ENCODE data around the gene PLSCR4.
A peak's percentile ranks its signal among the peaks of the same experiment; 100 is the strongest.
"Not testable (repeated sequence)": the region's sequence is repeated elsewhere in the genome, so short reads cannot be mapped to it uniquely, and the experiment has no call there.

PLSCR4 gene, protein sequence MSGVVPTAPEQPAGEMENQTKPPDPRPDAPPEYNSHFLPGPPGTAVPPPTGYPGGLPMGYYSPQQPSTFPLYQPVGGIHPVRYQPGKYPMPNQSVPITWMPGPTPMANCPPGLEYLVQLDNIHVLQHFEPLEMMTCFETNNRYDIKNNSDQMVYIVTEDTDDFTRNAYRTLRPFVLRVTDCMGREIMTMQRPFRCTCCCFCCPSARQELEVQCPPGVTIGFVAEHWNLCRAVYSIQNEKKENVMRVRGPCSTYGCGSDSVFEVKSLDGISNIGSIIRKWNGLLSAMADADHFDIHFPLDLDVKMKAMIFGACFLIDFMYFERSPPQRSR

DNA sequence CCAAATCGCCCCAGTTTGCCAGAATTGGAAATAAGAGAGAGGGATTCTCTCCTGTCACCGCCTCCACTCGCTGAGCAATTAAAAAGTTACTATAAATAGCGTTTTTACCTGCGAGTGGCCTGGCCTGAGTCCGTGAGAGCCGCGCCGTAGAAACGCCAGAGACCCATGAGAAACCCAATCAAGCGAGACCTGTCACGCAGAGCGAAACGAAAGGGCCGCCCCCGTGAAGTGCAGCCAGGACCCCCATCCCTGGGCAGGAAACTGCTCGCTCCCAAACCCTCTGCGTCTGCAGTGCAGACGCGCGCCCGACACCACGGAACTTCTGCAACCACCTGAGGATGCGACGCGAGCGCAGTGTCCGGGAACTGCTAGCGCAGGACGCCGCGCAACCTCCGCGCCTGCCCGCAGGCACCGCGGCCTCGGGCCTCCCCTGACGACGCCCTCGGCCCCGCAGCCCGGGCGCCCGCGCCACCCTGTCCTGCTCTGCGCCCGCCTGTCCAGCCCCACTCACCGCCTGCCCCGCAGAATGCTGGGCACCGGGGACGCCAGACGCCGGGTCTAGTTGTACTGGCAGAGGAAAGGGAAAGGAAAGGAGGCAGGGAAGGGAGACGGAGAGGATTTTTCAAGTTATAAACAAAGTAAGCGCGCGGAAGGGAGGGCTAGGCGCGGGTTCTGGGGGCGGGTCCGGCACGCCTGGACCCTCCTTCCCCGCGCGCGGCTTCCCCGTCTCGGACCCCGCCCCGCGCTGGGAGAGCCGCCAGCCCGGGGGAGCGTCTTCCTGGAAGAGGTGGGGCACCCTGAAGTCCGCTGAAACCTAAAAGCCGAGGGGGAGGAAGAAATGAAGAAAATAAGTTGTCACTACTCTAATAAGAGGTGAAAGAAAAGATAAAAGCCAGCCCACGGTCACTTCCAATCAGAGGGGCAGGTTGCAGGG, at the start of gene PLSCR4:
Gene PLSCR4, minus strand, starts transcription at position 657 of the 934 bp plus-strand sequence. CDS start 29,034 bp downstream, outside the sequence.
- peak; percentile 51 for DNase-seq

- DNase-seq, result not testable (repeated sequence)
Observed at GRCh38 chr3:146293401-146293800, 42.5 kb upstream of the PLSCR4 start.

DNA sequence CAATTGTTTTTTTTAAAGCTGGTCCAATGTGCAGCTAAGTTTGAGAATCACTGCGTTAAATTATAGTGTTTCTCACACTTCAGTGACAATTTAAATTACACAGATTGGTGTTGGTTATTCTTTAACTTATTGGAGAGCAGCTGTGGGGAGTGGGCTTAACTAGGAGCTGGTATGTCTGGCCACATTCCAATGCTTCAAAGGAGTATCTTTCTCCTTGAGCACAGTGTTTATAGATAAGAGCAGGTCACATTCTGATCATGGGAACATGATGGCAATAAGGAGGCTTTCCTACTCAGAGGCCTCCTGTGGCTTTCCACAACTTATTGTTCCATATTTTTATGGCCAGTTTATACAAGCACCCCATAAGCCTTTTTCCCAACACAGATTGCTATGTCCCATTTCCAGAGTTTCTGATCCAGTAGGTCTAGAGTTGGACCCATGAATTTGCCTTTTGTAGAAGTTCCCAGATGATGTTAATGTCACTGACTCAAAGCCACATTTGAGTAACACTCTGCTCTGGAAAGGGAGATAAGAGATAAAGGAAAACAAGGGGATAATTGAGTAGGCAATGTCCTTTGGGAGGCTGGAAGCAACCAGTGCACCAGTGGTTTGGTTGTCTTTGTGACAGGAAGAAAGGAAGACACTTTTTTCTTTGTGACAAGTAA, 33.0 kb upstream of the PLSCR4 start:
- DNase-seq, result no peak

DNA sequence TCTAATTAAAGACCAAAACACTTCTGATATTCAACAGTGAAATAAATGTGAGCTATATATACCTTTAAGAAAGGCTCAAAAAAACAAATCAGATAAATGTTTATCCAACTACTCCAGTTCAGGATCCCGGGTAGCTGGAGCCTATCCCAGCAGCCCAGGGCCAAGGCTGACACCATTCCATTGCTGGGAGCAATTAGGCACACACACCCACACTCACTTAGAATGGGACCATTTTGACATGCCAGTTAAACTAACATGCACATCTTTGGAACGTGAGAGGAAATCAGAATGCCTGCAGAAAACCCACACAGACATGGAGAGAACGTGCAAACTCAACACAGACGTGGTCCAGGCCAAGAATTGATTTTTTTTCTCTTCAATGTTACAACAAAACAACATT, 30.0 kb upstream of the PLSCR4 start:
- no peak for DNase-seq

DNA sequence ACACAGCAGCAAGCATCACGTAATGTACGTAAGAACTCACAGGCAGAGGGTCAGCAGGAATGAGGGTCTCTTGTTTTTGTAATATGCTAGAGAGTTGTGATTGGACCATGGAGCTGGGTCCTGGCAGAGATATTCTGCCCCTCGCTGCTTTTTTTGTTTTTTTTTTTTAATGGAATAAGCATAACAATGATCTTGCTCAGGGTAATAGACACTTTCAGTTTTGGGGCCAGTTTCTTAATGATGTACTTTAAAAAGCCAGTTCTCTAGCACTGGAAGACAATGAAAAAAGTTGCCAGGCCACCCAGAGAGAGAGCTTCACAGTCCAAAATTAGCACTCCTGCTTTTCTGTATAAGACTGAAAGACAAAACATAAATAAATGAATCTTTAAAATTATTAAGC, 29.0 kb upstream of the PLSCR4 start:
- no peak for DNase-seq

- no peak for DNase-seq
Observed at GRCh38 chr3:146279013-146279412, 28.1 kb upstream of the PLSCR4 start.

GRCh38 chr3:146277953-146278631, 27.2 kb upstream of the PLSCR4 start:
- no peak for DNase-seq

GRCh38 chr3:146275476-146275875, 24.6 kb upstream of the PLSCR4 start:
- no peak for DNase-seq

- DNase-seq, result no peak
Observed at GRCh38 chr3:146274833-146275232, 23.9 kb upstream of the PLSCR4 start.

GRCh38 chr3:146273721-146274407, 23.0 kb upstream of the PLSCR4 start:
- no peak for DNase-seq

GRCh38 chr3:146271180-146271579, 20.3 kb upstream of the PLSCR4 start:
- no peak for DNase-seq

DNA sequence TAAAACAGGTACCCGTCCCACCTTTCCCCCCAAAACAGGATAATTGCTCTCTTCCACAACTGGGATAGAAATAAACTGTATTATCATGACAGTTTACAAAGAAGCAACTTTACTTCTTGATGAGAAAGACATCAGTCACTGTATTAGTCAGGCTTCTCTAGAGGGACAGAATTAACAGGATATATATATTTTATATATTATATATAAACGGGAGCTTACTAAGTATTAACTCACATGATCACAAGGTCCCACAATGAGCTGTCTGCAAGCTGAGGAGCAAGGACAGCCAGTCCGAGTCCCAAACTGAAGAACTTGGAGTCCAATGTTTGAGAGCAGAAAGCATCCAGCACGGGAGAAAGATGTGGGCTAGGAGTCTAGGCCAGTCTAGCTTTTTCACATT, 18.4 kb upstream of the PLSCR4 start:
- DNase-seq, result no peak

DNA sequence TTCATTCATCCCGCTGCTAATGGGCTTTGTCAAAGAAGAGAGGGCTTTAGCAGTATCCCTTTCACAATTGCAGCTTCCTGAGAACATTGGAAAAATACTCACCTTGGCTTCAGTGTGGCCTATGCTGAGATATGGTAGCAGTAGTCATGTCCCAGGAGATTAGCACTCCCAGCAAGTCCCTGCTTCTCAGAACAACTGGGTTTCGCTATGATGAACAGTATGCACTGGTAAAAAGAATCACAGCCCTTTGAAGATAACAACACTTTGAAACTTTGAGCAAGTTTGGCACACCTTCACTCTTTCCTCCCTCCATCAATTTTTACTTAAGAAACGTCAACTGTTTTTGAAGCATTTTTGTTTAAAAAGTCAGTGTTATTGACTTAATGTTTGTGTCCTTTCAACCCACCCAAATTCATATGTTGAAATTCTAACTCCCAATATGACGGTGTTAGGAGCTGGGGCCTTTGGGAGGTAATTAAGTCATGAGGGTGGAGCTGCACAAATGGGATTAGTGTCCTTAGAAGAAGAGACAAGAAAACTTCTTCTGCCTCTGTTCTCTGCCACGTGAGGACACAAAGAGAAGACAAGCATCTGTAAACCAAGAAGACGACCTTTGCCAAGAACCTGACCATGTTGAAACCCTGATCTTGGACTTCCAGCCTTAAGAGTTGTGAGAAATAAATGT, 17.8 kb upstream of the PLSCR4 start:
- no peak for DNase-seq

DNA sequence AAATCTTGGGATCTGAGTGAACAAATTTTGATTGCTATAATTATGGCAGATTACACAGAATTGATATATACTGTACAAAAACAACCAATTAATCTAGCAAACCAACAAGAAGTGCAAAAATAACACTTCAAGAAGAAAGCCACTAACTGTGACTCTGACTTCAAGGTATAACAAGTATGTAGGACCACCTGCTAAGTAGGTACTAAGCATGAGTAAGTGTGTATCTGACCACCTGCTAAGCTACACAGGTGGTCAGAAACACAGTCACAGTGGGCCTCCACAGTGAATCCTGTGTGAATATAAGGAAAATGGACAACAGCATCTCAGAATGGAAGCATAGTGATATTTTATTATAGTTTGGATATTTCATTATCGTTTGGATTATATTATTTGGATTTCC, 14.8 kb upstream of the PLSCR4 start:
- no peak for DNase-seq

GRCh38 chr3:146262371-146263110, 11.6 kb upstream of the PLSCR4 start:
- no peak for DNase-seq

- DNase-seq, result no peak
Observed at GRCh38 chr3:146259880-146260589, 9.1 kb upstream of the PLSCR4 start.

DNA sequence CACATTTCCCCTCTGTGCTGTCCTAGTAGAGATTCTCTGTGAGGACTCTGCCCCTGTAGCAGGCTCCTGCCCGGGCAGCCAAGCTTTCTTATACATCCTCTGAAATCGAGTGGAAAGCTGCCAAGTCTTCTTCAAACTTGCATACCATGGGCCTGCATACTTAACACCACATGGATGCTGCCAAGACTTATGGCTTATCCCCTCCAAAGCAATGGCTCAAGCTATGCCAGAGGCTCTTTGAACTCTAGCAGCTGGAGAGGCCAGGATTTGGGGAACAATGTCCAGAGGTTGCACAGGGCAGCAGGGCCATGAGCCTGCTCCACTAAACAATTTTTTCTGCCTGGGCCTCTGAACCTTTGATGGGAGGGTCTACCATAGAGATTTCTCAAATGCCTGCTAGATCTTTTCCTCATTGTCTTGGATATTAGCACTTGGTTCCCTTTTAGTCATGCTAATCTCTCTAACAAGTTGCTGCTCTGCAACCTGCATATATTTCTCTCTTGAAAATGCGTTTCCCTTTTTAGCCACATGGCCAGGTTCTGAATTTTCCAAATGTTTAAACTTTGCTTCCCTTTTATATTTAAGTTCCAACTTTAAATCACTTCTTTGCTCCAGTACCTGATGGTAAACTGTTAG, 6.1 kb upstream of the PLSCR4 start:
- no peak for DNase-seq

DNA sequence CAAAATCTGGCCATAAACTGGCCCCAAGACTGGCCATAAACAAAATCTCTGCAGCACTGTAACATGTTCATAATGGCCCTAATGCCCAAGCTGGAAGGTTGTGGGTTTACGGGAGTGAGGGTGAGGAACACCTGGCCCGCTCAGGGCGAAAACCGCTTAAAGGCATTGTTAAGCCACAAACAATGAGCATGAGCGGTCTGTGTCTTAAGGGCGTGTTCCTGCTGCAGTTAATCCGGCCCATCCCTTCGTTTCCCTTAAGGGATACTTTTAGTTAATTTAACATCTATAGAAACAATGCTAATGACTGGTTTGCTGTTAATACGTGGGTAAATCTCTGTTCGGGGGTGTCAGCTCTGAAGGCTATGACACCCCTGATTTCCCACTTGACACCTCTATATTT, 1.5 kb upstream of the PLSCR4 start:
- DNase-seq, result not testable (repeated sequence)

GRCh38 chr3:146249921-146250320, 984 bp downstream of the PLSCR4 start:
- no peak for DNase-seq

- DNase-seq, result no peak
Observed at GRCh38 chr3:146247911-146248310, 3.0 kb downstream of the PLSCR4 start.

Data from suppressor macrophage treated with lipopolysaccharide for 4 hours (primary cell).